ENCODE measurements around the gene GTF2IRD1. TPM values are rescaled to one million over a fixed set of nuclear protein-coding genes. Genes with fewer than 3 reads are reported as not detected.
"Not testable (repeated sequence)": the region's sequence is repeated elsewhere in the genome, so short reads cannot be mapped to it uniquely, and the experiment has no call there.

GTF2IRD1 gene
- total RNA-seq, 1 donor from 2014 or later = 80.8 TPM

DNA sequence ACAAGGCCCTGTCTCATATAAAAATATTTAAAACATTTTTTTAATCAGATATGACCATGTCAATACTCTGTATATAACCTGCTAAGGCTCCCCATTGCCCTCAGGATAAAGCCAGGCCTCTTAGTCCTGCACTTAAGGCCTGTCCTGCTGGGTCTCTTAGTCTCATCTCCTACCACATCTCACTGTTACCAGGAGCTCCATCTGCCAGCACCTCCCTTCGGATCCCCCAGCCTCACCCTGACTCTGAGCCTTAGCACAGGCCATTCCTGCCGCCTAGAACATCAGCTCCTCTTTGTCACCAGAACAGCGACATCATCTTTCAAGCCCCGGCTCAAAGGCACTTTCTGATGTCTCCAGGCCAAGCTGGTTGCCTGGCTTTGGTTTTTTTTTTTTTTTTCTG lies 25.7 kb upstream of the GTF2IRD1 start:
- no peak for DNase-seq (ENCODE audit: low spot score in 2 of 2, unreplicated experiment in 2 of 2)
- Mint-ChIP-seq H3K4me1 (peaks cover 3% of the 10 kb centered on the region), H3K9me3 (no peaks in the 10 kb centered on the region), H3K27me3 (ENCODE audit: low read depth) (no peaks in the 10 kb centered on the region), H3K36me3 (no peaks in the 10 kb centered on the region), H3K4me3 (no peak overlapping the region), H3K27ac (no peak overlapping the region)
- no peak for TF ChIP-seq CTCF (IDR thresholded peaks at IDR 0.05; ENCODE audit: unreplicated experiment)

DNA sequence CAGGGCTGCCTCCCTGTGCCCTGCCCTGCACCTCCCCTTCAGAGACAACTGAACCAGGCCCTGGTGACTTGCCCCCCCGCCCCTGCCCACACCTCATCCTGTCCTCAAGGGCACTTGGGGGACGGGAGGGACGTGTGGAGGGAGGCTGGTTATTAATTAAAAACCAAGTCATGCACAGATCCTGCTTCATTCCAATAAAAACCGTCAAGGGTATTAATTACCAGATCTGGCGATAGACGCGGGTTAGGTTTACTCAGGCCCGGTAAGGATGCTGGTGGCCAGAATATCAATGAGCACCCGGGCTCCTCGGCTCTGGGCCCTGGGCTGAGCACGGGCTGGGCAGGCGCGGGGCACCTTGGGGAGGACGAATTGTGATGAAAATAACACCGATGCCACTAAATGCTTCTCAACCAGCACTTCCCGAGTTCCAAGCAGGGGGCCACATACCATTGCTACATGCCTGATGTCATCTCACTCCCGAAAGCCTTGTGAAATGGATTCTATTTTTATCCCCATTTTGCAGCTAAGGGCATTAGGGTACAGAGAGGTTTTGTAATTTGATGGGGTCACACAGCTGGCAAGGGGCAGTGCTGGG lies 24.5 kb upstream of the GTF2IRD1 start:
- H3K9me3 Mint-ChIP-seq = no peaks in the 10 kb centered on the region
- DNase-seq (ENCODE audit: low spot score in 2 of 2, unreplicated experiment in 2 of 2) = no peak
- H3K36me3 Mint-ChIP-seq = no peaks in the 10 kb centered on the region
- H3K4me3 Mint-ChIP-seq = no peak overlapping the region
- TF ChIP-seq CTCF (IDR thresholded peaks at IDR 0.05; ENCODE audit: unreplicated experiment) = no peak
- no peaks in the 10 kb centered on the region for H3K27me3 Mint-ChIP-seq (ENCODE audit: low read depth)
- H3K27ac Mint-ChIP-seq = no peak overlapping the region
- H3K4me1 Mint-ChIP-seq = peaks cover 3% of the 10 kb centered on the region

GRCh38 chr7:74430409-74430808 lies 23.3 kb upstream of the GTF2IRD1 start:
- H3K4me1 Mint-ChIP-seq; H3K27me3 Mint-ChIP-seq (ENCODE audit: low read depth); H3K36me3 Mint-ChIP-seq; DNase-seq (ENCODE audit: low spot score in 2 of 2, unreplicated experiment in 2 of 2); H3K27ac Mint-ChIP-seq; H3K9me3 Mint-ChIP-seq; H3K4me3 Mint-ChIP-seq: not testable (repeated sequence)

GRCh38 chr7:74430961-74431466 lies 22.7 kb upstream of the GTF2IRD1 start:
- no peak for DNase-seq (ENCODE audit: low spot score in 2 of 2, unreplicated experiment in 2 of 2)

GRCh38 chr7:74437291-74437571 lies 16.5 kb upstream of the GTF2IRD1 start:
- not testable (repeated sequence) for H3K36me3 Mint-ChIP-seq; H3K27ac Mint-ChIP-seq; H3K27me3 Mint-ChIP-seq (ENCODE audit: low read depth); H3K4me1 Mint-ChIP-seq; H3K9me3 Mint-ChIP-seq; DNase-seq (ENCODE audit: low spot score in 2 of 2, unreplicated experiment in 2 of 2); H3K4me3 Mint-ChIP-seq

More at GRCh38 chr7:74430961-74431466, 22.7 kb upstream of the GTF2IRD1 start:
- H3K36me3 Mint-ChIP-seq = no peaks in the 10 kb centered on the region
- no peak for TF ChIP-seq CTCF (IDR thresholded peaks at IDR 0.05; ENCODE audit: unreplicated experiment)
- H3K27ac Mint-ChIP-seq = no peak overlapping the region
- no peaks in the 10 kb centered on the region for H3K27me3 Mint-ChIP-seq (ENCODE audit: low read depth)
- no peaks in the 10 kb centered on the region for H3K9me3 Mint-ChIP-seq
- no peak overlapping the region for H3K4me3 Mint-ChIP-seq
- peaks cover 3% of the 10 kb centered on the region for H3K4me1 Mint-ChIP-seq

GRCh38 chr7:74438327-74438726 lies 15.4 kb upstream of the GTF2IRD1 start:
- DNase-seq (ENCODE audit: low spot score in 2 of 2, unreplicated experiment in 2 of 2) = no peak
- Mint-ChIP-seq H3K4me1 (peaks cover 7% of the 10 kb centered on the region), H3K27me3 (ENCODE audit: low read depth) (no peaks in the 10 kb centered on the region), H3K27ac (no peak overlapping the region), H3K4me3 (no peak overlapping the region), H3K36me3 (no peaks in the 10 kb centered on the region), H3K9me3 (peaks cover 5% of the 10 kb centered on the region)
- no peak for TF ChIP-seq CTCF (IDR thresholded peaks at IDR 0.05; ENCODE audit: unreplicated experiment)

GRCh38 chr7:74439541-74439940 lies 14.2 kb upstream of the GTF2IRD1 start:
- Mint-ChIP-seq H3K36me3 (no peaks in the 10 kb centered on the region), H3K9me3 (peaks cover 5% of the 10 kb centered on the region), H3K4me1 (peaks cover 18% of the 10 kb centered on the region), H3K27ac (no peak overlapping the region), H3K27me3 (ENCODE audit: low read depth) (no peaks in the 10 kb centered on the region), H3K4me3 (no peak overlapping the region)
- no peak for DNase-seq (ENCODE audit: low spot score in 2 of 2, unreplicated experiment in 2 of 2)
- no peak for TF ChIP-seq CTCF (IDR thresholded peaks at IDR 0.05; ENCODE audit: unreplicated experiment)

DNA sequence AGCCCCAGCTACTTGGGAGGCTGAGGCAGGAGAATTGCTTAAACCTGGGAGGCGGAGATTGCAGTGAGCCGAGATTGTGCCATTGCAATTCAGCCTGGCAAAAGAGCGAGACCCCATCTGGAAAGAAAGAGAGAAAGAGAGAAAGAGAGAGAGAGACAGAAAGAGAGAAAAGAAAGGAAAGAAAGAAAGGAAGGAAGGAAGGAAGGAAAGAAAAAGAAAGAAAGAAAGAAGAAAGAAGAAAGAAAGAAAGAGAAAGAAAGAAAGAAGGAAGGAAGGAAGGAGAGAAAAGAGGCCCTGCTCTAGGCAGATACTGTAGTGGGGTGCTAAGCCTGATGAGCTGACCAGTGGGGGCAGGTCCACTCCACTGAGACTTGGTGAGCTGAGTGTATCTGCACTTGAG lies 13.6 kb upstream of the GTF2IRD1 start:
- not testable (repeated sequence) for H3K4me3 Mint-ChIP-seq; DNase-seq (ENCODE audit: low spot score in 2 of 2, unreplicated experiment in 2 of 2); H3K27ac Mint-ChIP-seq; H3K27me3 Mint-ChIP-seq (ENCODE audit: low read depth); H3K36me3 Mint-ChIP-seq; H3K9me3 Mint-ChIP-seq
- peaks cover 18% of the 10 kb centered on the region for H3K4me1 Mint-ChIP-seq

Measured in mesothelial cell of epicardium (in vitro differentiated cells).